Adrenal gland (tissue), 12 donors: ENCODE data around the gene ZNF747. TPM values are rescaled to one million over a fixed set of nuclear protein-coding genes. Genes with fewer than 3 reads are reported as not detected.
"Not testable (repeated sequence)": the region's sequence is repeated elsewhere in the genome, so short reads cannot be mapped to it uniquely, and the experiment has no call there.

ENCODE experiments used
- DNase-seq, 7 donors: peaks; one replicate each; pipeline ENCODE4 v3.0.0-alpha.2; 2019 to 2020
- H3K27ac ChIP-seq, 5 donors: fragments of 200-600 bp; sonication (generic) in 4 of 5; 1 replicate in 3 of 5; 2 replicates in 2 of 5; pipeline versions ENCODE4 v1.5.1 to v1.8.0; 2016 to 2020; ENCODE audit warnings: mild to moderate bottlenecking in 1 of 5
- H3K27me3 ChIP-seq: fragments of 200-600 bp; 2 replicates; pipeline ENCODE4 v1.8.0; 2021
- H3K36me3 ChIP-seq, 2 donors: fragments of 200-600 bp; replicated peaks in 1 of 2; 1 replicate in 1 of 2; 2 replicates in 1 of 2; pipeline versions ENCODE4 v1.5.1 to v1.8.0; 2018 to 2022
- H3K4me1 ChIP-seq, 2 donors: fragments of 200-600 bp; replicated peaks in 1 of 2; 1 replicate in 1 of 2; 2 replicates in 1 of 2; pipeline versions ENCODE4 v1.5.1 to v1.8.0; 2018 to 2021
- H3K4me3 ChIP-seq, 4 donors: fragments of 200-600 bp; sonication (generic) in 3 of 4; one replicate each; pipeline ENCODE4 v1.5.1; 2016 to 2018
- H3K9me3 ChIP-seq, 3 donors: fragments of 200-600 bp; sonication (generic) in 1 of 3; replicated peaks in 1 of 3; 1 replicate in 2 of 3; 2 replicates in 1 of 3; pipeline versions ENCODE4 v1.5.1 to v1.8.0; 2016 to 2021
- CTCF ChIP-seq, 6 experiments: fragments of 450-650 bp in 4 of 6; fragments of 200-600 bp in 2 of 6; sonication (generic) in 1 of 6; IDR thresholded peaks; 1 replicate in 5 of 6; 2 replicates in 1 of 6; pipeline versions ENCODE4 v1.5.1 to v1.8.0; 2016 to 2021; ENCODE audit warnings: antibody characterized with exemption in 6 of 6, mild to moderate bottlenecking in 2 of 6, moderate library complexity in 1 of 6
- POLR2A ChIP-seq, 2 donors: fragments of 450-650 bp; IDR thresholded peaks; one replicate each; pipeline ENCODE4 v1.6.1; 2017; ENCODE audit warnings: antibody characterized with exemption in 2 of 2, mild to moderate bottlenecking in 2 of 2, moderate library complexity in 1 of 2
- WGBS, 4 donors: extraction: QIAGEN DNeasy Blood & Tissue Kit in 2 of 4; methylation state at CpG; one replicate each; pipeline versions ENCODE4 v1.1.5 to v1.1.7; 2013 to 2017; 5-methylcytosine and 5-hydroxymethylcytosine counted together
- intact Hi-C, 2 donors: fragments of 100-400 bp; cut with DNase I; formaldehyde crosslinking; loops; one replicate each; pipeline versions ENCODE4 v1.14.1 to v1.15.0; 2022 to 2023
- polyA plus RNA-seq, 3 donors: library from polyadenylated mRNA; stranded (reverse); fragments of 200-250 nt in 2 of 3; fragments of 350-450 nt in 1 of 3; fragmentation: Illumina TruSeq in 1 of 3; extraction: RNeasy Lipid Tissue Mini Kit (QIAGEN cat#74804) in 1 of 3; gene quantifications; one replicate each; pipeline ENCODE4 v1.2.3, GENCODE V29; 2013 to 2014
- total RNA-seq, 9 donors: library from RNA; depleted of rRNA in 4 of 9; stranded (reverse); fragments of >200 nt in 4 of 9; fragments of 120-200 nt in 1 of 9; fragmentation: NEBNext Ultra II Directional in 1 of 9; extraction: Animal tissue kit (Norgen Biotek cat#: 25700) in 1 of 9; gene quantifications; one replicate each; pipeline versions ENCODE4 v1.1.0 to v1.2.4, GENCODE V29; 2013 to 2023
- donor health status: healthy with polysubstance abuse.
- donor health status: Bipolar disorder and iron deficiency.
- donor health status: DM: yes; HTN: yes; CAD: no.
- donor health status: DM: no; HTN: no; CAD: no.
- donor health status: DM: no; HTN: no; CAD: no.
- donor health status: DM: yes; HTN: yes; CAD: no.

ZNF747 gene
- total and polyA plus RNA-seq, 12 donors: 7.7 to 19.9 (median 13.9) TPM

DNA sequence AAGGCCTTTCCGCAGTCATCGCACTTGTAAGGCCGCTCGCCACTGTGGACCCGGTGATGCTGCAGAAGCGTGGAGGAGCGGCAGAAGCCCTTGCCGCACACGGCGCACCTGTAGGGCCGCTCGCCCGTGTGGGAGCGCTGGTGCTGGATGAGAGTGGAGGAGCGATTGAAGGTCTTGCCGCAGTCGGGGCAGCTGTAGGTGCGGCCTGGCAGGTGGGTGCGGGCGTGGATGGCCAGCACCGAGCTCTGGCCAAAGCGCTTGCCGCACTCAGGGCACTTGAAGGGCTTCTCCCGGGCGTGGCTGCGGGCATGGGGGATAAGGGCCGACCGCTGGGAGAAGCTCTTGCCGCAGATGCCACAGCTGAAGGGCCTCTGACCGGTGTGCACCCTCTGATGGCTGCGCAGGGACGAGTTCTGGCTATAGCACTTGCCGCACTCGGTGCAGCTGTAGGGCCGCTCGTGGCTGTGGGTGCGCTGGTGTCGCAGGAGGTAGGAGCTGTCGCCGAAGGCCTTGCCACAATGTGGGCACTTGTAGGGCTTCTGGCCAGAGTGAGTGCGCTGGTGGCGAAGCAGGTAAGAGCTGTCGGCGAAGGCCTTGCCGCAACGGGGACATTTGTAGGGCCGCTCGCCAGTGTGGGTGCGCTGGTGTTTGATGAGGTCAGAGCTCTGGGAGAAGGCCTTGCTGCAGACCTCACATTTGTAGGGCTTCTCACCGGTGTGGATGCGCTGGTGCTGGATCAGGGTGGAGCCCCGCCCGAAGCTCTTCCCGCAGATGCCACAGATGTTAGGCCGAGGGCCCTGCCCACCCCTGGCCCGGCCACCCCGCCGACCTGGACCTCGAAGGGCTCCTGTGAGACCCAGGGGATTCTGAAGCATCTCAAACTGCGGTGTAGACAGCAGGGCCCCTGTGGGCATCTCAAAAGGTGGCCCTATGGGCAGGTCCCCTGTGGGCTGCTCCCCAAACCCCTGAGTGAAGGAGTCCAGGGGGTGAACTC lies 9.8 kb downstream of the ZNF747 start:
- intact Hi-C loops: loop anchor here (5.0 to 10.0 kb wide), 2 partner anchors 78 to 80 kb away; partner anchors contain the start of gene SEPHS2 (in 2 of the 2)
- Histone ChIP-seq H3K36me3 (no peaks in the 10 kb centered on the region), H3K4me3 (no peak overlapping the region), H3K4me1 (peaks cover 7 to 13% of the 10 kb centered on the region in 2 donors), H3K27ac (no peak overlapping the region), H3K9me3 (no peaks in the 10 kb centered on the region), H3K27me3 (no peaks in the 10 kb centered on the region)
- TF ChIP-seq CTCF (IDR thresholded peaks at IDR 0.05) (no peak), POLR2A (IDR thresholded peaks at IDR 0.05) (no peak)
- peak in 1 of 7 donors; percentile 31 for DNase-seq
- 92 to 96% (median 95%) methylated on average over 33 to 60 of the region's 60 CpGs for WGBS, 4 donors

DNA sequence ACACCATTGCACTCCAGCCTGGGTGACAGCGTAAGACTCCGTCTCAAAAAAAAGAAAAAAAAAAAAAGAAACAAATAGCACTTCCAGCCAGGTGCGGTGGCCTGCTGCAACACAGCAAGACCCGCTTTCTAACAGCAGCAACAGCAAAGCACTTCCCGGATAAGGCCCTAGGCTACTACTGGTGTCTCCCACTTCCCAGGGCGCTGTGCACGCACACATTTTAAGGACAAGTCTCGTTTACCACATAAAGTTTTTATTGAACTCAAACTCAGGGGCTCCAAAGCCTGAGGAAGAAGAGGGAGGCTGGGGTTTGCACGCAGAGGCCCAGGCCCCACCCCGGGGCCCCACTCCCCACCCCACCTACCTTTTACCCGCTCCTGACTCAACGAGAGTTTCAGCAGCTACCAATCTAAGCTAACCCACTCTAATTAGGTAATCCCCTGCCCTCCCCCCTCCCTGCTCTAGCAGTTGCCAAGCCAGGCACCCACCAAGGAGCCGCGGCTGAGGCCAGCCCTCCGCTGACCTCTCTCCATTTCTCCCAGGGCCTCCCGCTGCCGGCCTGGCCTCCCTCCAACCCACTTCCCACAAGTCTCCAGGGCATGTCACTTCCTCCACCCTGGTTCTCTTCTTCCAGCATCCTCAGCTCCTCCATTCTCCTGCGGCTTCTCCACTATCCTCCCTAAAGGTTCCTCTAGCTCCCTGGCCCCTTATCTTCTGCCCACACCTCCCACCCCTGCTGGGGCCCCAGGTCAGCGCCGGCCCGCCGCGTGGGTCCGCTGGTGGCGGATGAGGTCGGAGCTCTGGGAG lies 10.7 kb downstream of the ZNF747 start:
- Histone ChIP-seq H3K36me3 (no peaks in the 10 kb centered on the region), H3K4me3 (no peak overlapping the region), H3K27ac (no peak overlapping the region), H3K27me3 (no peaks in the 10 kb centered on the region), H3K4me1 (peaks cover 7 to 13% of the 10 kb centered on the region in 2 donors), H3K9me3 (no peaks in the 10 kb centered on the region)
- TF ChIP-seq CTCF (IDR thresholded peaks at IDR 0.05) (no peak), POLR2A (IDR thresholded peaks at IDR 0.05) (no peak)
- intact Hi-C loops: loop anchor here in 1 of 2 donors (10.0 kb wide), 1 partner anchor 79 kb away; the partner anchor contains the start of gene SEPHS2
- 70 to 77% (median 71%) methylated on average over 22 to 26 of the region's 26 CpGs for WGBS, 4 donors
- peak in 4 of 7 donors; percentile 40 to 60 (median 50) for DNase-seq

- H3K27ac ChIP-seq, H3K4me1 ChIP-seq, DNase-seq, H3K4me3 ChIP-seq, H3K9me3 ChIP-seq, H3K36me3 ChIP-seq, H3K27me3 ChIP-seq: not testable (repeated sequence)
- 78 to 83% (median 82%) methylated on average over 12 of the region's 12 CpGs for WGBS, 4 donors
- intact Hi-C loops: loop anchor here in 1 of 2 donors (10.0 kb wide), 1 partner anchor 78 kb away; the partner anchor contains the start of gene SEPHS2
Measured at GRCh38 chr16:30522702-30523463, 11.8 kb downstream of the ZNF747 start.

GRCh38 chr16:30521873-30522641 lies 12.6 kb downstream of the ZNF747 start:
- DNase-seq: no peak
- 67 to 69% (median 68%) methylated on average over 7 to 11 of the region's 11 CpGs for WGBS, 4 donors
- intact Hi-C loops: loop anchor here in 1 of 2 donors (10.0 kb wide), 1 partner anchor 77 kb away; the partner anchor contains the start of gene SEPHS2

More at GRCh38 chr16:30521873-30522641, 12.6 kb downstream of the ZNF747 start:
- no peak for TF ChIP-seq CTCF (IDR thresholded peaks at IDR 0.05)
- no peak for TF ChIP-seq POLR2A (IDR thresholded peaks at IDR 0.05)
- Histone ChIP-seq H3K27me3 (no peaks in the 10 kb centered on the region), H3K36me3 (no peaks in the 10 kb centered on the region), H3K27ac (no peak overlapping the region), H3K4me3 (no peak overlapping the region), H3K9me3 (no peaks in the 10 kb centered on the region), H3K4me1 (peaks cover 0 to 3% of the 10 kb centered on the region in 2 donors)
